ENCODE data around the gene DOK4. TPM values are rescaled to one million over a fixed set of nuclear protein-coding genes. Genes with fewer than 3 reads are reported as not detected.

DOK4 gene
- total and polyA plus RNA-seq, 2 of the 8 experiments (the other 6 are each of a cell fraction or from before 2014, with no cell fraction given): 24.0 to 28.9 TPM

GRCh38 chr16:57497121-57497520 is 10.8 kb upstream of the DOK4 start:
- DNase-seq (ENCODE audit: low read depth in 1 of 2, low spot score in 2 of 2) (no peak), FAIRE-seq (no peak)
- WGBS, 2 experiments (ENCODE audit: extremely low coverage in 1 of 2, insufficient coverage in 1 of 2, insufficient read length in 1 of 2, insufficient replicate concordance in 2 of 2, low coverage in 1 of 2, low lambda C conversion rate in 2 of 2, missing lambda C conversion rate in 1 of 2): 85% methylated on average over 13 of the region's 13 CpGs; no CpG with 5 or more reads in 1 of the 2 experiments
- no peak overlapping the region for H3K56ac ChIP-seq (replicated peaks; ENCODE audit: insufficient read length, low read depth, low read length)
- H3K9me3 ChIP-seq (ENCODE audit: insufficient read depth in 2 of 2, low read depth in 1 of 2, low read length in 1 of 2): no peaks in the 10 kb centered on the region
- no peaks in the 10 kb centered on the region for H3K79me1 ChIP-seq (ENCODE audit: low read depth, low read length)
- no peak overlapping the region for H2BK20ac ChIP-seq (ENCODE audit: low read length)
- no peak overlapping the region for H3K14ac ChIP-seq (ENCODE audit: insufficient read length)
- H3K23me2 ChIP-seq (ENCODE audit: low read depth, low read length): no peaks in the 10 kb centered on the region; the same call in 1 of the 2 replicates
- no peak overlapping the region for H2BK120ac ChIP-seq (replicated peaks; ENCODE audit: low read depth, low read length)
- no peak overlapping the region for H3K4me3 ChIP-seq (ENCODE audit: extremely low read depth in 1 of 4, insufficient read depth in 2 of 4, low read depth in 3 of 4, low read length in 4 of 4)
- H3K4me1 ChIP-seq (replicated peaks in 1 of 4; ENCODE audit: control insufficient read depth in 3 of 4, insufficient read depth in 4 of 4, low read length in 3 of 4): no peaks in the 10 kb centered on the region; a peak in 1 of 7 replicates
- no peak for TF ChIP-seq CTCF (IDR thresholded peaks at IDR 0.05; ENCODE audit: control extremely low read depth in 1 of 3, insufficient read depth in 1 of 3, low read depth in 1 of 3, low read length in 3 of 3)
- no peak for TF ChIP-seq CHD2 (IDR thresholded peaks at IDR 0.05; ENCODE audit: low read length)
- TF ChIP-seq SIRT6 (IDR thresholded peaks at IDR 0.05; ENCODE audit: low read length): no peak
- TF ChIP-seq KDM1A (IDR thresholded peaks at IDR 0.05; ENCODE audit: borderline replicate concordance, low read length): no peak
- no peak for TF ChIP-seq CREB1 (IDR thresholded peaks at IDR 0.05)
- TF ChIP-seq EP300 (IDR thresholded peaks at IDR 0.05; ENCODE audit: borderline replicate concordance in 1 of 2, low read depth in 2 of 2, low read length in 2 of 2): no peak
- TF ChIP-seq RFX5 (IDR thresholded peaks at IDR 0.05; ENCODE audit: borderline replicate concordance, low read depth, low read length): no peak
- TF ChIP-seq EZH2 (IDR thresholded peaks at IDR 0.05; ENCODE audit: low read depth, low read length, severe bottlenecking): no peak
- no peak for TF ChIP-seq NANOG (IDR thresholded peaks at IDR 0.05; ENCODE audit: insufficient read depth, low read depth, low read length, poor library complexity, severe bottlenecking)
- H3K4ac ChIP-seq (replicated peaks; ENCODE audit: insufficient read length, low read depth, low read length): no peak overlapping the region
- no peak overlapping the region for H4K91ac ChIP-seq (replicated peaks; ENCODE audit: insufficient read length, low read length)
- no peaks in the 10 kb centered on the region for H3K36me3 ChIP-seq (ENCODE audit: control insufficient read depth in 2 of 4, insufficient read depth in 4 of 4, low read length in 3 of 4)
- no peak overlapping the region for H3K23ac ChIP-seq (ENCODE audit: insufficient read length)
- no peak overlapping the region for H2BK5ac ChIP-seq (ENCODE audit: low read depth, low read length)
- no peak overlapping the region for H3K4me2 ChIP-seq (ENCODE audit: insufficient read depth in 1 of 2, low read depth in 2 of 2, low read length in 2 of 2)
- no peak overlapping the region for H2BK12ac ChIP-seq (ENCODE audit: low read depth, low read length)
- no peak overlapping the region for H3K18ac ChIP-seq (ENCODE audit: extremely low read depth, low read length)
- no peak overlapping the region for H2AFZ ChIP-seq (ENCODE audit: low read length)
- no peak overlapping the region for H3K9ac ChIP-seq (replicated peaks in 1 of 4; ENCODE audit: extremely low read depth in 1 of 4, low read depth in 3 of 4, low read length in 3 of 4)
- 0 out of 7 replicates have a peak, but pooled peaks cover 0 to 2% (median 0%) of the 10 kb centered on the region in 4 experiments for H3K27me3 ChIP-seq (replicated peaks in 1 of 4; ENCODE audit: control insufficient read depth in 3 of 4, extremely low read depth in 1 of 4, insufficient read depth in 3 of 4, low read length in 3 of 4)
- no peak overlapping the region for H2AK5ac ChIP-seq (ENCODE audit: low read depth, low read length)
- no peak overlapping the region for H3K27ac ChIP-seq (ENCODE audit: low read depth, low read length)
- CTCF ChIA-PET (ENCODE audit: partially characterized antibody): interaction anchor here (0.8 to 0.9 kb wide), 2 partner anchors 9 to 29 kb away, joined by 3 read pairs; no protein-coding TSS in a partner anchor
- H2BK15ac ChIP-seq (ENCODE audit: low read length): no peak overlapping the region
- POLR2A ChIA-PET (ENCODE audit: partially characterized antibody): interaction anchor here (0.9 to 1.2 kb wide), 2 partner anchors 16 to 31 kb away, joined by 3 read pairs; no protein-coding TSS in a partner anchor
- H3K79me2 ChIP-seq (ENCODE audit: control insufficient read depth in 1 of 2, insufficient read depth in 2 of 2, low read length in 2 of 2): no peaks in the 10 kb centered on the region
- peak overlapping the region; percentile 51; the same call in 1 of the 2 replicates for H4K8ac ChIP-seq (ENCODE audit: extremely low read depth, insufficient read depth, low read length)
- no peaks in the 10 kb centered on the region for H4K20me1 ChIP-seq (replicated peaks in 1 of 2; ENCODE audit: control insufficient read depth in 1 of 2, insufficient read depth in 2 of 2, low read length in 2 of 2)
- H4K5ac ChIP-seq (ENCODE audit: insufficient read length, low read depth, low read length): no peak overlapping the region

Measured in H1 (cell line).